Measurements from ENCODE around the gene CFAP77. TPM values are rescaled to one million over a fixed set of nuclear protein-coding genes. Genes with fewer than 3 reads are reported as not detected.

The CFAP77 gene
- total and polyA plus RNA-seq, 7 donors: not detected

DNA sequence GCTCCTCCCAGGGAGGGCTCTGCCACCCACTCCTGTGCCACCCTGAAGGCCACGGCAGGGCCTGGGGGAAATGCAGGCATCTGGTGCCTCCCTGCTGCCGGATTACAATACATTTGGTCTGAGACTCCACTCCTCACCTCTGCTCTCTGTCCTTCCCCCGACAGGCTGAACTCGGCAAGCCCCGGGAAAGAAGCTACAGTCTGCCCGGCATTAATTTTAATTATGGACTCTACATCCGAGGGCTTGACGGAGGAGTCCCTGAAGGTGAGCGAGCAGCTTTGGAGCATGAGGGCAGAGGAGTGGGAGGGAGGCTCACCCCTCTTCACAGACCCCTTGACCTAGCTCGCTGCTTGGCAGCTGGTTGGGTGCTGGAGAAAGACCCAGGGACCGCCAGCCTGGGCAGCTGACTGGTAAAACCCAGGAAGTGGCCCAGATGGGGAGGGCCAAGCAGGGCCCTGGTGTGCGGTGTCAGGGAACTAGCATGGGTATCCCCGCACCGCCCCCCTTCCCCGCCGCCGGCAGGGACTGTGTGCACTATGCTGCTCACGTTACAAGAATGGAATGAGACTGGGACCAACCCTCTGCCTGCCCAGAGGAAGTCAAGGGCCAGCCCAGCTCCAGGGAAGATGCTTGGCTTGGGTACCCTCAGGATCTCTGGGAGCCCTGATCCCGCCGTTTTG is 88.7 kb downstream of the CFAP77 start:
- no peak overlapping the region for H3K4me3 ChIP-seq
- no peaks in the 10 kb centered on the region for H3K36me3 ChIP-seq
- no peak for DNase-seq
- H3K27ac ChIP-seq: no peak overlapping the region
- WGBS, 2 donors: 68 to 70% methylated on average over 20 of the region's 20 CpGs
- TF ChIP-seq POLR2AphosphoS5 (IDR thresholded peaks at IDR 0.05) (no peak), CTCF (IDR thresholded peaks at IDR 0.05) (no peak), EP300 (IDR thresholded peaks at IDR 0.05) (no peak), POLR2A (IDR thresholded peaks at IDR 0.05) (no peak)
- no peaks in the 10 kb centered on the region for H3K9me3 ChIP-seq
- intact Hi-C loops (cut with DNase I): no loop called here
- no peaks in the 10 kb centered on the region for H3K4me1 ChIP-seq
- H3K27me3 ChIP-seq: peaks cover 0 to 45% (median 18%) of the 10 kb centered on the region in 3 donors

- Histone ChIP-seq H3K27ac (no peak overlapping the region), H3K9me3 (no peaks in the 10 kb centered on the region), H3K36me3 (no peaks in the 10 kb centered on the region), H3K4me1 (no peaks in the 10 kb centered on the region), H3K4me3 (no peak overlapping the region), H3K27me3 (peaks cover 0 to 45% (median 14%) of the 10 kb centered on the region in 3 donors)
- 86 to 90% methylated on average over 23 of the region's 23 CpGs for WGBS, 2 donors
- intact Hi-C loops (cut with DNase I): no loop called here
- TF ChIP-seq CTCF (IDR thresholded peaks at IDR 0.05): no peak
- TF ChIP-seq EP300 (IDR thresholded peaks at IDR 0.05): no peak
- TF ChIP-seq POLR2A (IDR thresholded peaks at IDR 0.05): no peak
- TF ChIP-seq POLR2AphosphoS5 (IDR thresholded peaks at IDR 0.05): no peak
- no peak for DNase-seq
These were observed 89.2 kb downstream of the CFAP77 start for GRCh38 chr9:132499251-132499650.

DNA sequence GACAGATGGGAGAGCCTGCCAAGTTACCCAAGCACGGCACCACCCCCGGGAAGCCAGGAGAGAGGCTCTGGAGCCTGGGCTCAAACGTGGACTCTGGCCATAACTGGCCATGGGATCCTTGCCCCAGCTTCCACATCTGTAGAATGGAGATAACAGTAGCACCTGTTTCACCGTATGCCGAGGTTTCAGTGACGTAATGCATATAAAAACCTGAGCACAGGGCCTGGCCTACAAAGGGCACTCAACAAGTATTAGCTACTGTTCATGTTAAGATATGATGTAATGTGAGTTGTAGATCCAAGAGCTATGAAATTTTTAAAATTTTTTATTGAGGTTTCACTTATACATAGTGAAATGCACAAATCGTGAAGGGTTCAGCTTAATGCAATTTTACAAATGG is 90.2 kb downstream of the CFAP77 start:
- H3K4me1 ChIP-seq: no peaks in the 10 kb centered on the region
- no peak overlapping the region for H3K4me3 ChIP-seq
- TF ChIP-seq POLR2A (IDR thresholded peaks at IDR 0.05) (no peak), POLR2AphosphoS5 (IDR thresholded peaks at IDR 0.05) (no peak), CTCF (IDR thresholded peaks at IDR 0.05) (no peak), EP300 (IDR thresholded peaks at IDR 0.05) (no peak)
- H3K27ac ChIP-seq: no peak overlapping the region
- no peaks in the 10 kb centered on the region for H3K9me3 ChIP-seq
- intact Hi-C loops (cut with DNase I): no loop called here
- WGBS, 2 donors: 75 to 82% methylated on average over 7 of the region's 7 CpGs
- no peak for DNase-seq
- peaks cover 0 to 47% (median 15%) of the 10 kb centered on the region in 3 donors for H3K27me3 ChIP-seq
- H3K36me3 ChIP-seq: no peaks in the 10 kb centered on the region

- H3K27me3 ChIP-seq: peaks cover 0 to 61% (median 20%) of the 10 kb centered on the region in 3 donors
- intact Hi-C loops (cut with DNase I): no loop called here
These were observed 92.5 kb downstream of the CFAP77 start for GRCh38 chr9:132502480-132502879.

GRCh38 chr9:132503116-132503515 is 93.1 kb downstream of the CFAP77 start:
- no peak overlapping the region for H3K27ac ChIP-seq

More at GRCh38 chr9:132502480-132502879, 92.5 kb downstream of the CFAP77 start:
- no peak for TF ChIP-seq POLR2AphosphoS5 (IDR thresholded peaks at IDR 0.05)
- H3K4me3 ChIP-seq: no peak overlapping the region
- 87 to 89% methylated on average over 12 of the region's 12 CpGs for WGBS, 2 donors
- no peaks in the 10 kb centered on the region for H3K9me3 ChIP-seq
- no peaks in the 10 kb centered on the region for H3K36me3 ChIP-seq
- H3K4me1 ChIP-seq: no peaks in the 10 kb centered on the region
- no peak overlapping the region for H3K27ac ChIP-seq
- no peak for DNase-seq

More at GRCh38 chr9:132503116-132503515, 93.1 kb downstream of the CFAP77 start:
- Histone ChIP-seq H3K27me3 (peaks cover 0 to 62% (median 20%) of the 10 kb centered on the region in 3 donors), H3K4me1 (no peaks in the 10 kb centered on the region), H3K9me3 (no peaks in the 10 kb centered on the region), H3K36me3 (no peaks in the 10 kb centered on the region), H3K4me3 (no peak overlapping the region)
- DNase-seq: no peak
- no peak for TF ChIP-seq POLR2AphosphoS5 (IDR thresholded peaks at IDR 0.05)
- no peak for TF ChIP-seq POLR2A (IDR thresholded peaks at IDR 0.05)
- no peak for TF ChIP-seq EP300 (IDR thresholded peaks at IDR 0.05)
- TF ChIP-seq CTCF (IDR thresholded peaks at IDR 0.05): no peak
- intact Hi-C loops (cut with DNase I): no loop called here
- WGBS, 2 donors: 62 to 77% methylated on average over 6 of the region's 6 CpGs

All from sigmoid colon (tissue), 7 donors.